ENCODE measurements around the gene HIVEP3. TPM values are rescaled to one million over a fixed set of nuclear protein-coding genes. Genes with fewer than 3 reads are reported as not detected.

HIVEP3 gene
- total and polyA plus RNA-seq, 2 of the 13 experiments (the other 11 are each of a cell fraction or from before 2014, with no cell fraction given), result 0.05 TPM; not detected in 1

- Histone ChIP-seq H3K4me1 (ENCODE audit: insufficient read depth, low read length) (no peaks in the 10 kb centered on the region), H2AFZ (ENCODE audit: low read length) (no peak overlapping the region), H3K4me3 (replicated peaks in 1 of 3; ENCODE audit: insufficient read depth in 1 of 3, low read depth in 2 of 3, low read length in 3 of 3) (no peak overlapping the region), H4K20me1 (ENCODE audit: insufficient read depth, low read length) (no peaks in the 10 kb centered on the region), H3K4me2 (ENCODE audit: low read depth, low read length) (no peak overlapping the region), H3K79me2 (ENCODE audit: insufficient read depth, low read length) (no peaks in the 10 kb centered on the region), H3K36me3 (replicated peaks in 1 of 2; ENCODE audit: control insufficient read depth in 1 of 2, insufficient read depth in 2 of 2, low read length in 2 of 2) (no peaks in the 10 kb centered on the region), H3K27me3 (ENCODE audit: control insufficient read depth in 1 of 2, insufficient read depth in 2 of 2, low read length in 2 of 2) (no peaks in the 10 kb centered on the region), H3K9ac (ENCODE audit: insufficient read depth, low read depth, low read length) (no peak overlapping the region), H3K9me3 (ENCODE audit: low read length) (no peaks in the 10 kb centered on the region), H3K27ac (ENCODE audit: extremely low read length, insufficient read depth, low read length) (no peak overlapping the region)
- ChIA-PET POLR2A (no interaction called here), CTCF (ENCODE audit: low intra/inter-chr PET ratio, low total read pairs) (no interaction called here)
- in situ Hi-C loops (cut with HindIII; ENCODE audit: extremely low pct_ligation_motif_present, low pct_unique_long_range_greater_than_20kb), result no loop called here
- BruUV-seq (replicated peaks), result no TSS peak
- intact Hi-C loops (cut with micrococcal nuclease; ENCODE audit: unreplicated experiment), result no loop called here
- DNase-seq (ENCODE audit: low spot score), result no peak
- 45% methylated on average over 6 of the region's 6 CpGs for WGBS (ENCODE audit: low lambda C conversion rate)
- ATAC-seq, result no peak
- FAIRE-seq, result no peak
- TF ChIP-seq, protein P1, sequence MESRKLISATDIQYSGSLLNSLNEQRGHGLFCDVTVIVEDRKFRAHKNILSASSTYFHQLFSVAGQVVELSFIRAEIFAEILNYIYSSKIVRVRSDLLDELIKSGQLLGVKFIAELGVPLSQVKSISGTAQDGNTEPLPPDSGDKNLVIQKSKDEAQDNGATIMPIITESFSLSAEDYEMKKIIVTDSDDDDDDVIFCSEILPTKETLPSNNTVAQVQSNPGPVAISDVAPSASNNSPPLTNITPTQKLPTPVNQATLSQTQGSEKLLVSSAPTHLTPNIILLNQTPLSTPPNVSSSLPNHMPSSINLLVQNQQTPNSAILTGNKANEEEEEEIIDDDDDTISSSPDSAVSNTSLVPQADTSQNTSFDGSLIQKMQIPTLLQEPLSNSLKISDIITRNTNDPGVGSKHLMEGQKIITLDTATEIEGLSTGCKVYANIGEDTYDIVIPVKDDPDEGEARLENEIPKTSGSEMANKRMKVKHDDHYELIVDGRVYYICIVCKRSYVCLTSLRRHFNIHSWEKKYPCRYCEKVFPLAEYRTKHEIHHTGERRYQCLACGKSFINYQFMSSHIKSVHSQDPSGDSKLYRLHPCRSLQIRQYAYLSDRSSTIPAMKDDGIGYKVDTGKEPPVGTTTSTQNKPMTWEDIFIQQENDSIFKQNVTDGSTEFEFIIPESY (CRISPR knock-in tag; IDR thresholded peaks at IDR 0.05), result no peak
- TF ChIP-seq, protein P2, sequence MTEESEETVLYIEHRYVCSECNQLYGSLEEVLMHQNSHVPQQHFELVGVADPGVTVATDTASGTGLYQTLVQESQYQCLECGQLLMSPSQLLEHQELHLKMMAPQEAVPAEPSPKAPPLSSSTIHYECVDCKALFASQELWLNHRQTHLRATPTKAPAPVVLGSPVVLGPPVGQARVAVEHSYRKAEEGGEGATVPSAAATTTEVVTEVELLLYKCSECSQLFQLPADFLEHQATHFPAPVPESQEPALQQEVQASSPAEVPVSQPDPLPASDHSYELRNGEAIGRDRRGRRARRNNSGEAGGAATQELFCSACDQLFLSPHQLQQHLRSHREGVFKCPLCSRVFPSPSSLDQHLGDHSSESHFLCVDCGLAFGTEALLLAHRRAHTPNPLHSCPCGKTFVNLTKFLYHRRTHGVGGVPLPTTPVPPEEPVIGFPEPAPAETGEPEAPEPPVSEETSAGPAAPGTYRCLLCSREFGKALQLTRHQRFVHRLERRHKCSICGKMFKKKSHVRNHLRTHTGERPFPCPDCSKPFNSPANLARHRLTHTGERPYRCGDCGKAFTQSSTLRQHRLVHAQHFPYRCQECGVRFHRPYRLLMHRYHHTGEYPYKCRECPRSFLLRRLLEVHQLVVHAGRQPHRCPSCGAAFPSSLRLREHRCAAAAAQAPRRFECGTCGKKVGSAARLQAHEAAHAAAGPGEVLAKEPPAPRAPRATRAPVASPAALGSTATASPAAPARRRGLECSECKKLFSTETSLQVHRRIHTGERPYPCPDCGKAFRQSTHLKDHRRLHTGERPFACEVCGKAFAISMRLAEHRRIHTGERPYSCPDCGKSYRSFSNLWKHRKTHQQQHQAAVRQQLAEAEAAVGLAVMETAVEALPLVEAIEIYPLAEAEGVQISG (CRISPR knock-in tag; IDR thresholded peaks at IDR 0.05), result no peak
- TF ChIP-seq NKX3-1 (CRISPR knock-in tag; IDR thresholded peaks at IDR 0.05) (no peak), SKIL (CRISPR knock-in tag; IDR thresholded peaks at IDR 0.05; ENCODE audit: borderline replicate concordance) (no peak), ZNF382 (CRISPR knock-in tag; IDR thresholded peaks at IDR 0.05; ENCODE audit: borderline replicate concordance) (no peak), ZNF329 (CRISPR knock-in tag; IDR thresholded peaks at IDR 0.05; ENCODE audit: low read depth) (no peak), FOXJ3 (CRISPR knock-in tag; IDR thresholded peaks at IDR 0.05; ENCODE audit: borderline replicate concordance) (no peak), FIP1L1 (IDR thresholded peaks at IDR 0.05; ENCODE audit: borderline replicate concordance, insufficient read depth, low read depth, low read length) (no peak), ZNF597 (CRISPR knock-in tag; IDR thresholded peaks at IDR 0.05) (no peak)
- TF ChIP-seq, protein P3, sequence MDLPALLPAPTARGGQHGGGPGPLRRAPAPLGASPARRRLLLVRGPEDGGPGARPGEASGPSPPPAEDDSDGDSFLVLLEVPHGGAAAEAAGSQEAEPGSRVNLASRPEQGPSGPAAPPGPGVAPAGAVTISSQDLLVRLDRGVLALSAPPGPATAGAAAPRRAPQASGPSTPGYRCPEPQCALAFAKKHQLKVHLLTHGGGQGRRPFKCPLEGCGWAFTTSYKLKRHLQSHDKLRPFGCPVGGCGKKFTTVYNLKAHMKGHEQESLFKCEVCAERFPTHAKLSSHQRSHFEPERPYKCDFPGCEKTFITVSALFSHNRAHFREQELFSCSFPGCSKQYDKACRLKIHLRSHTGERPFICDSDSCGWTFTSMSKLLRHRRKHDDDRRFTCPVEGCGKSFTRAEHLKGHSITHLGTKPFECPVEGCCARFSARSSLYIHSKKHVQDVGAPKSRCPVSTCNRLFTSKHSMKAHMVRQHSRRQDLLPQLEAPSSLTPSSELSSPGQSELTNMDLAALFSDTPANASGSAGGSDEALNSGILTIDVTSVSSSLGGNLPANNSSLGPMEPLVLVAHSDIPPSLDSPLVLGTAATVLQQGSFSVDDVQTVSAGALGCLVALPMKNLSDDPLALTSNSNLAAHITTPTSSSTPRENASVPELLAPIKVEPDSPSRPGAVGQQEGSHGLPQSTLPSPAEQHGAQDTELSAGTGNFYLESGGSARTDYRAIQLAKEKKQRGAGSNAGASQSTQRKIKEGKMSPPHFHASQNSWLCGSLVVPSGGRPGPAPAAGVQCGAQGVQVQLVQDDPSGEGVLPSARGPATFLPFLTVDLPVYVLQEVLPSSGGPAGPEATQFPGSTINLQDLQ (CRISPR knock-in tag; IDR thresholded peaks at IDR 0.05), result no peak
Observed at GRCh38 chr1:41754540-41754939, 164.2 kb downstream of the HIVEP3 start.

Measured in HepG2 (cell line).